HG03571 (cell line): Measurements from ENCODE around the gene SLC35A2.
"Not testable (repeated sequence)": the region's sequence is repeated elsewhere in the genome, so short reads cannot be mapped to it uniquely, and the experiment has no call there.

Source experiments
- ATAC-seq: cut with Tn5 transposase; IDR thresholded peaks from one replicate; pipeline ENCODE4 v1.9.1; 2021; ENCODE audit not compliant: unreplicated experiment

SLC35A2 gene

GRCh38 chrX:48903290-48903689 lies 8.2 kb downstream of the SLC35A2 start:
- ATAC-seq = no peak

- no peak for ATAC-seq
Measured at GRCh38 chrX:48902776-48903175, 8.7 kb downstream of the SLC35A2 start.

GRCh38 chrX:48902135-48902534 lies 9.3 kb downstream of the SLC35A2 start:
- no peak for ATAC-seq

GRCh38 chrX:48901069-48901468 lies 10.4 kb downstream of the SLC35A2 start:
- no peak for ATAC-seq

- ATAC-seq = no peak
Measured at GRCh38 chrX:48899078-48899410, 12.4 kb downstream of the SLC35A2 start.

- peak; percentile 87 for ATAC-seq
Measured at GRCh38 chrX:48897625-48898306, 13.7 kb downstream of the SLC35A2 start, which contains the start of the genes PQBP1 and TIMM17B. Gene PQBP1 (plus strand): TSS chrX:48897930. CDS start chrX:48898510, 580 bp downstream. Gene TIMM17B (minus strand): TSS chrX:48897768. CDS start chrX:48897749, 19 bp downstream.

GRCh38 chrX:48897157-48897624 lies 14.3 kb downstream of the SLC35A2 start:
- peak; percentile 14 for ATAC-seq

- ATAC-seq = no peak
Measured at GRCh38 chrX:48896611-48897011, 14.8 kb downstream of the SLC35A2 start.

GRCh38 chrX:48894891-48895290 lies 16.6 kb downstream of the SLC35A2 start:
- ATAC-seq = no peak

GRCh38 chrX:48893556-48894348 lies 17.7 kb downstream of the SLC35A2 start:
- ATAC-seq = no peak

- no peak for ATAC-seq
Measured at GRCh38 chrX:48892896-48893295, 18.6 kb downstream of the SLC35A2 start.

- peak; percentile 79 for ATAC-seq
Measured at GRCh38 chrX:48891402-48892288, 19.8 kb downstream of the SLC35A2 start.

- peak; percentile 26 for ATAC-seq
Measured at GRCh38 chrX:48890934-48891401, 20.5 kb downstream of the SLC35A2 start.

- ATAC-seq = no peak
Measured at GRCh38 chrX:48890296-48890925, 21.0 kb downstream of the SLC35A2 start.

- ATAC-seq = not testable (repeated sequence)
Measured at GRCh38 chrX:48886586-48886985, 24.9 kb downstream of the SLC35A2 start.

GRCh38 chrX:48883729-48884128 lies 27.7 kb downstream of the SLC35A2 start:
- ATAC-seq = no peak

GRCh38 chrX:48876944-48877343 lies 34.5 kb downstream of the SLC35A2 start:
- ATAC-seq = not testable (repeated sequence)

GRCh38 chrX:48872017-48872416 lies 39.4 kb downstream of the SLC35A2 start:
- ATAC-seq = not testable (repeated sequence)

GRCh38 chrX:48864210-48864609 lies 47.2 kb downstream of the SLC35A2 start:
- ATAC-seq = no peak

- ATAC-seq = no peak
Measured at GRCh38 chrX:48854898-48855297, 56.5 kb downstream of the SLC35A2 start.
